ENCODE data around the gene LSAMP.

LSAMP gene

DNA sequence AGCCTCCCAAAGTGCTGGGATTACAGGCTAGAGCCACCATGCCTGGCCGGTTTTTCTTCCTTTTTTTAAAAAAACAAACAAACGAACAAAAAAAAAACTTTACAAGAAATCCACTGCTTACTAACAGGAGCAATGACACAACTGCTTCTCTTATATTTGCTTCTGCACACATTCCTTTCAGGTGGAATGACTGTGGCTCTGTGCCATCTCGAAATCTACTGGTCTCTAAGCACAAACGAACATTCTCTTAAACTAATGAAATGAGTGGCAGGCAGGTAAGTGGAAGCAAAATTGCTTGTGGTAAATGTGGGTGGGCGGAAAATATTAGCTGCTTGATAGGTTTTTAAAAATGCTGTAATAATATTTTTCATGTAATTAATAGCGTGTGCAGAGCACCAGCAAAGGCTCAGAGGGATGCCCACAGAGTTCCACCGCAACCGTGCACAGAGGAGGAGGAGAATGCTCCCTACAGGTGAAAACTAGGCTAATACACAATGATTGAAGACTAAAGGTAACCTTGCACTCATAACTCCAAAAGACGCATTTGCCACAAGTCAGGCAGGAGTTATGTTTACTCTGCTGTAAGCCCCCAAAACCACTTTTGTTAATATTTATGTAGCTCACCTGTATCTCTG lies 77.4 kb downstream of the LSAMP start:
- in situ Hi-C loops (cut with MboI; ENCODE audit: low sequenced_read_pairs) = no loop called here

DNA sequence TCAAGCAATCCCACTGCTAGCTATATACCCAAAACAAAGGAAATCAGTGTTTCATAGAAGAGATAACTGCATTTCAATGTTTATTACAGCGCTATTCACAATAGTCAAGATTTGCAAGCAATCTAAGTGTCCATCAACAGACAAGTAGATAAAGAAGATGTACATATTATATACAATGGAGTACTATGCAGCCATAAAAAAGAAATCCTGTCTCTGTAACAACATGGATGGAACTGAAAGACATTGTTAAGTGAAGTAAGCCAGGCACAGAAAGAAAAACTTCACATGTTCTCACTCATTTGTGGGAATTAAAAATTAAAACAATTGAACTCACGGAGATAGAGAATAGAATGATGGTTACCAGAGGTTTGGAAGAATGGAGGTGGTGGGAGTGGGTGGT lies 89.2 kb downstream of the LSAMP start:
- in situ Hi-C loops (cut with MboI; ENCODE audit: low sequenced_read_pairs) = no loop called here

GRCh38 chr3:116354382-116354781 lies 90.9 kb downstream of the LSAMP start:
- in situ Hi-C loops (cut with MboI; ENCODE audit: low sequenced_read_pairs) = no loop called here

DNA sequence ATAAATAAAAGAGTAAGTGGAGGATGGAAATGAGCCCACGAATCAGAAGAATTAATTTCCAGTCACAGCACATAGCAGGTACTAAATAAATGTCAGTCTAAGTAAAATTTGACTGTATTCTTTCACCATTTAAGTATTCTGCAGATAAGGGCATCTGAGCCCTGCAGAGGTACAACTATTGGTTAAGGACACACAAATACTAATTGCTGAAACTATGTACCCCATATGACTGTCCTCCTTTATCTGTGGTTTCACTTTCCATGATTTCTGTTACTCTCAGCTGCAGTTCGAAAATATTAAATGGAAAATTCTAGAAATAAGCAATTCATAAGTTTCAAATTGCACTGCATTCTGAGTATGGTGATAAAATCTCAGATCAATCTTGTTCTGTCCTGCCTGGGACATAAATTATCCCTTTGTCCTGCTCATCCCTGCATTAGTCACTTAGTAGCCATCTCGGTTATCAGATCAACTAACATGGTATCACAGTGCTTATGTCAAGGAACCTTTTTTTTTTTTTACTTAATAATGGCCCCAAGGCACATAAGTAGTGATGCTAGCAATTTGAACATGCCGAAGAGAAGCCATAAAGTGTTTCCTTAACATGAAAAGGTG lies 95.1 kb downstream of the LSAMP start:
- in situ Hi-C loops (cut with MboI; ENCODE audit: low sequenced_read_pairs) = no loop called here

DNA sequence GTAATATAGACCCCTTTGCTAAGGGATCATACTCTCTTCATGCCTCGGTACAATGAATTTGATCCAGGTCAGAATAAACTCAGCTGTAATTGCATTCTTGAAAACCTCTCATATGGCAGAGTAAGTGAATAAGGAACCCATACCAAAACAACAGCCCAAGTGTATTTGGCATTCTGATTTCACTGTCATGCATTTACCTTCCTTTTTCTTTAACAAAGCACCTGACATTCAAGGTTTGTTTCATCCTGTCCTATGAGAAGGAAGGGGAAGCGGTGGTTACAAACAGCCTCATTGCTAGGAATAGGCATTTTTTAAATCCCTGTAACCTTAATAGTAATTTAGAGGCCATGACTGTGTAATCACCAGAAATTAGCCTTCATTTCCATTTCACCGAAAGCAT lies 97.1 kb downstream of the LSAMP start:
- in situ Hi-C loops (cut with MboI; ENCODE audit: low sequenced_read_pairs) = no loop called here

DNA sequence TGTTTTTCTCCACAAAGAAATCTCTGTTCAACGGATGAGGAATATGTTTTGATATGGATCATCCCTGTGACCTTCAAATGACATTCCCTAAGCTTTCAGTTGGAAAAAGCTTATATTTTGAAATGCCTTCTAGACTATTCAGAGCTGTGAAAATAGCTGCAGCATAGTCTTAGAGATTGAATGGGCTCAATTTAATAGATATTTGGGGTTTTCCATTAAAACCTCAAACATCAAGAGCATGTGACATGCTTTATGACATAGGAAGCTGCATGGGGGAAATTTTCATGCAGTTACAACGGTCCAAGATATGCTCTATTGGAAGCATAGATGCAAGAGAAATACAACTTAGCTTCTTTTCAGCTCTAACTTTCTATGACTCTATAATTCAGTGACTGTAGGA lies 102.8 kb downstream of the LSAMP start:
- in situ Hi-C loops (cut with MboI; ENCODE audit: low sequenced_read_pairs) = no loop called here

GRCh38 chr3:116341899-116342298 lies 103.4 kb downstream of the LSAMP start:
- in situ Hi-C loops (cut with MboI; ENCODE audit: low sequenced_read_pairs) = no loop called here

GRCh38 chr3:116341381-116341780 lies 103.9 kb downstream of the LSAMP start:
- in situ Hi-C loops (cut with MboI; ENCODE audit: low sequenced_read_pairs) = no loop called here

DNA sequence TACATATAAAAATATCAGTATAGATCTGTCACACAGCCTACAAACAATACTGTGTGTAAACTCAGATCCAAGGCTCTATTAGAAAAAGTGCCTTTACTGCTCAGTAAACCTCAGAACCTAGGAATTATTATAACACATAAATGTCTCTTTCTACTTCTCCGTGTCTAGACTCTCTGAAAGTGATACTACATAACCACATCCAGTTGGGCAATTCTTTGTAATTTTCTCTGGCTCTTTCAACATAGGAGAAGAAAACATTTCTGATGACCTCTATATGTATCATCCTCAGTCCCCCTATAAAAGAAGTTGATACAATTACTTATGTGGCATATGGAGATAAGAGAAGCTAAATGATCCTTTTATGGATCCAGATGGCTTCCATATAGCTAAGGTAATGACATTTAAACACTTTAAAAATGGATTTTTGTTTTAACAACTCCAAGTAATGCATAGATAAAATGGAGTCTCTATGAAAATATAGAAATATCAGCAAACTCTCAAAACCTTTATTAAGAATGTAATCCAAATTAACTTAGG lies 104.5 kb downstream of the LSAMP start:
- in situ Hi-C loops (cut with MboI; ENCODE audit: low sequenced_read_pairs) = no loop called here

GRCh38 chr3:116339441-116340028 lies 105.8 kb downstream of the LSAMP start:
- in situ Hi-C loops (cut with MboI; ENCODE audit: low sequenced_read_pairs) = no loop called here

GRCh38 chr3:116338713-116339112 lies 106.6 kb downstream of the LSAMP start:
- in situ Hi-C loops (cut with MboI; ENCODE audit: low sequenced_read_pairs) = no loop called here

DNA sequence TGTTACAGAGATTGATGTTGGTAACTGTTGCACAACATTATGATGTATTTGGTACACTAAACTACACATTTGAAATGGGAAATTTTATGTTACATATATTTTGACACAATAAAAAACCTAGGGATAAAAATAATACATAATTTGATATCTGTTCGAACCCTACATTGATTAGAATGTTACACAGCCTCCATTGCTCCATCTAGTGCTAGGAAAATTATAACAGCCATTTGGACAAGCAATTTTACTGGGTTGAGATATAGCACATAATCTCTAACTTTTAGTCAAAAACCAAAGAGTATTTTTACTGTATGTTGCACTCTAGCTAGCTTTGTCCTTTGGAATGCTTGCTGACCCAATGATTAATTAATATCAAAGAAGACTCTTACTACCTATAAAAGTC lies 108.1 kb downstream of the LSAMP start:
- in situ Hi-C loops (cut with MboI; ENCODE audit: low sequenced_read_pairs) = no loop called here

DNA sequence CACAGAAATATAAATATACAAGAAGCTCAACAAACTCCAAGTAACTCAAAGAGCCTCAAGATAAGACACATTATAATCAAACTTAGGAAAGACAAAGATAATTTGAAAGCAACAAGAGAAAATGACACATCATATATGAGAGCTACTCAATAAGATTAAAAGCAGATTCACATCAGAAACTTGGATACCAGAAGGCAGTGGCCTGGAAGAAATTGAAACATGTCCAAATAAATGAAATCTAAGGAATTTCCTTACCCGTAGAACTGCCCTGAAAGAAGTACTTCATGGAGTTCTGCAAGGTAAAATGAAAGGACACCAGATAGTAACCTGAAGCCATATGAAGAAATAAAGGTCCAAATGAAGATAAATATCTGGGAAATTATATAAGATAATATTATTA lies 113.9 kb downstream of the LSAMP start:
- in situ Hi-C loops (cut with MboI; ENCODE audit: low sequenced_read_pairs) = no loop called here

DNA sequence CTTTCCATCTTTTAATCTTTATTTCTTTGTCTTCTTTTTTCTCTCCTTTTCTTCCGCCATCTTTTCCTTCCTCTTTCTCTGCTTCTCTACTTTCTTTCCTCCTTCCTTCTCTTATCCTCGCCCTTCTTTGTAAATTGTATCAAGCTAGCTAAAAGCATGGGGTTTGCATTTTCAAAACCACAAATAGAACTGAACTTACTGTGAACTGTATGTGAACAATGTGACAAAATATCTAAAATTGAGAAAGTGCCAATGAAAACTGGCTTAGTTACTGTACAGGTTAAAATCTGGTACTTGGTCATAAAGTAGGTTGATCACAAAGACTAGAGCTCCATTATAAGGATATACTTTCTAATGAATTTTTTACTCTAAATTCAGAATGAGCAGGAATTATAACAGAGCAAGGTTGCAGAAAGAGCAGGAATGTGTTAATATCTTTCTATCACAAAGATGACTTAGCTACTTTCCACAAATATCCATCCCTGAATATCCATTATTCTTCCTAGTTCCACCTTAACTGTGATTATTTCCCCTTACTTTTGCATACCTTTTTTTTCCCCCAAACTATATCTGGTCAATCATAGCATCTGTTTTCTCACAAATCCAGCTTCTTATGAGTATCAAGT lies 122.4 kb downstream of the LSAMP start:
- in situ Hi-C loops (cut with MboI; ENCODE audit: low sequenced_read_pairs) = no loop called here

- in situ Hi-C loops (cut with MboI; ENCODE audit: low sequenced_read_pairs) = no loop called here
Measured at GRCh38 chr3:116318370-116318769, 126.9 kb downstream of the LSAMP start.

DNA sequence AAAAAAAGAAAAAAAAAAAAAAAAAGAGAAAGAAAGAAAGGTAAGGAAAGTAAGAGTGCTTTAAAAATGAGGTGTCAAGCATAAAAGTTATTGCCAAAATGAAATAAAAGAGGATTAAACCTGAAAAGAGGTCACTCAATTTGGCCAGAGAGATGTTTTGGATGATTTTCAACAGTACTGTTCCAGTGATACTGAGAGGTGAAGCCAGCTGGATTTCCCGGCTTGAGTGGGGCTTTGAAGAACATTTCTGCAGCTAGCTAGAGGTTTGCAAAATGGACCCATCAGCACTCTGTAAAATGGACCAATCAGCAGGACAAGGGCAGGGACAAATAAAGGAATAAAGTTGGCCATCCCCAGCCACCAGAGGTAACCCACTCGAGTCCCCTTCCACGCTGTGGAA lies 128.5 kb downstream of the LSAMP start:
- in situ Hi-C loops (cut with MboI; ENCODE audit: low sequenced_read_pairs) = no loop called here

GRCh38 chr3:116314476-116314875 lies 130.8 kb downstream of the LSAMP start:
- in situ Hi-C loops (cut with MboI; ENCODE audit: low sequenced_read_pairs) = no loop called here

DNA sequence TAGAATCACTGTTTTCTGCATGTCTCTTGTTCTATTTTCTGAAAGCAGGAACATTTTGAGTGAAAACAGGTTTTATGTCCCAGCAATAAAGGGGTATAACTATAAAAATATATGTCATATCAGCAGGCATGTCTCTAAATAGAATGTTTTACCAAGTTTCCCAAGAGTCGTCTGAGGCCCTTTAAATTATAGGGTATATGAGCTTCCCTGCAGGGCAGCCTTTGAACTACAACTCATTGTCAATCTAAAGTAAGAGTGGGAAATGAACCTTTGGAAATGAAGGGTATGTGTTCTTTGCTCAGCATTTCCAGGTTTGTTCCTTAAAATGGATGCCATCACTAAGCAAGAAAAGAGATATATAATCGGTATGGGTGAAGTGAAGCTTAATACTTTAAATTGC lies 138.6 kb downstream of the LSAMP start:
- in situ Hi-C loops (cut with MboI; ENCODE audit: low sequenced_read_pairs) = no loop called here

GRCh38 chr3:116306149-116306548 lies 139.1 kb downstream of the LSAMP start:
- in situ Hi-C loops (cut with MboI; ENCODE audit: low sequenced_read_pairs) = no loop called here

DNA sequence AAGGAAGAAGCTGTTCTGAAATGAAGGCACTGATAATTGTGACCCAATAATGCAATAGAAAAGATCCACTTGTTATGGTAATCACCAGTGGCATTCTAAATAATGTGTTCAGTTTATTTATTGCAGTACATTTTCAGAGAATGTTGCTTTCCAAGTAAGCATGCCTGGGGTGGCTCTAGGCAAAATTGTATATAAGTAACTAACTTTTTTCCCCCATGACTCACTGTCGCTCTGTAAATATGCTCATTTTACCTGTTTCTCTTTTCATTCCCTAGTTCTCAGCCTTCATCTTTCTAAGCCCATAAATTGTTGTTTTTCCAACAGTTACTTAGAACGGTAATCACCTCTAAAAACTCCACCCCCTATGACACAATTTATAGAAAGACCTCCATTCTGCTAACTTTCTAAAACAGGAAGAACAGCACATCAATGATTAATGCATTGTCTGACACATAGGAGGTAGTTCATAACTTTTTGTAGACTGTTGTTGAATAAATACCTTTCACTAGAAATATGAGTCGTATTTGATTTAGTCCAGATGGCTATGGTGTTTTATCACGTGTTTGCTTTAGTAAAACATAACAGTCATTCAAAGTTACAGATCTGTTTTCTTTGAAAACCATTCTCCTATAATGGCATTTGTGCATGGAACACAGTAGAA lies 143.1 kb downstream of the LSAMP start:
- in situ Hi-C loops (cut with MboI; ENCODE audit: low sequenced_read_pairs) = no loop called here

DNA sequence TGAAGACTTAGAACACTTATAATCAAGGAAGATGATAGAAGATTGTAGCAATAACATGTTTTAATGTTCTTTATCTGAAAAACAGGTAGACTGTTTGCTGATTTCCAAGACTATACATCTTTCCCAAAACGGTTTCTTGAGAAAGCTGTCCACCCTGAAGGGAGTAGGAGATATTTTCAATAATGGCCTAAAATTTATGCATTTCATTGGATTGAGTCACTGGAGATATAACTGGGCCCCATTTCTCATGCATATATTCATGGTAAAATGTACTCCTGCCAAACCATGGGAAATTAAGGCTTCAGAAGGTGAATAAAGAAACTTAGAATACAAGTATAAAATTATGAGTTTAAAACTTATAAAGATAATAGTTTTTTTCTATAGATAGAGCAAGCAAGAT lies 143.9 kb downstream of the LSAMP start:
- in situ Hi-C loops (cut with MboI; ENCODE audit: low sequenced_read_pairs) = no loop called here
